Fibroblast of lung (primary cell): ENCODE measurements around the gene RBM38. TPM values are rescaled to one million over a fixed set of nuclear protein-coding genes. Genes with fewer than 3 reads are reported as not detected.

Experiments
- DNase-seq, 2 donors: peaks; one replicate each; pipeline versions ENCODE4 v3.0.0 to v3.0.0-alpha.2; 2010; ENCODE audit warnings: low read depth in 2 of 2
- H2AFZ ChIP-seq: 2 replicates; pipeline ENCODE4 v1.5.1; 2012; ENCODE audit warnings: low read length, control low read depth, inconsistent platforms
- H3K27ac ChIP-seq: 2 replicates; pipeline ENCODE4 v1.5.1; 2011; ENCODE audit warnings: low read length, control low read depth; ENCODE audit not compliant: insufficient read depth
- H3K27me3 ChIP-seq: 2 replicates; pipeline ENCODE4 v1.5.1; 2011; ENCODE audit warnings: mild to moderate bottlenecking, low read length; ENCODE audit not compliant: control insufficient read depth, insufficient read depth
- H3K36me3 ChIP-seq: 2 replicates; pipeline ENCODE4 v1.5.1; 2011; ENCODE audit warnings: low read length; ENCODE audit not compliant: control insufficient read depth, insufficient read depth
- H3K4me1 ChIP-seq: 2 replicates; pipeline ENCODE4 v1.5.1; 2011; ENCODE audit warnings: low read length; ENCODE audit not compliant: control insufficient read depth, insufficient read depth; ENCODE audit errors: extremely low read depth
- H3K4me2 ChIP-seq: 2 replicates; pipeline ENCODE4 v1.5.1; 2011; ENCODE audit warnings: low read length, control low read depth; ENCODE audit not compliant: insufficient read depth; ENCODE audit errors: extremely low read depth
- H3K4me3 ChIP-seq, 4 experiments: fragments of 200-600 bp in 1 of 4; sonication (generic) in 1 of 4; replicated peaks in 1 of 4; 2 replicates each; pipeline ENCODE4 v1.5.1; 2011 to 2016; ENCODE audit warnings: low read length in 4 of 4, low read depth in 3 of 4, mild to moderate bottlenecking in 3 of 4, control low read depth in 2 of 4, inconsistent platforms in 1 of 4, mixed read lengths in 1 of 4; ENCODE audit not compliant: insufficient read depth in 1 of 4; ENCODE audit errors: control extremely low read depth in 1 of 4
- H3K79me2 ChIP-seq: 2 replicates; pipeline ENCODE4 v1.5.1; 2012; ENCODE audit warnings: mild to moderate bottlenecking, low read length, inconsistent platforms; ENCODE audit not compliant: control insufficient read depth, insufficient read depth
- H3K9ac ChIP-seq: 2 replicates; pipeline ENCODE4 v1.5.1; 2011; ENCODE audit warnings: mild to moderate bottlenecking, low read length, control low read depth; ENCODE audit not compliant: insufficient read depth
- H3K9me3 ChIP-seq: 2 replicates; pipeline ENCODE4 v1.5.1; 2012; ENCODE audit warnings: low read depth, low read length; ENCODE audit not compliant: control insufficient read depth, insufficient read depth
- H4K20me1 ChIP-seq: 2 replicates; pipeline ENCODE4 v1.5.1; 2011; ENCODE audit warnings: low read length; ENCODE audit not compliant: control insufficient read depth, insufficient read depth; ENCODE audit errors: extremely low read depth
- EZH2 ChIP-seq: IDR thresholded peaks from 2 replicates; pipeline ENCODE4 v1.5.1; 2012; ENCODE audit warnings: low read length, control low read depth, mild to moderate bottlenecking; ENCODE audit errors: missing control alignments
- polyA plus RNA-seq, 2 donors: library from polyadenylated mRNA; depleted of rRNA in 1 of 2; stranded (reverse) in 1 of 2; unstranded in 1 of 2; fragments of >200 nt; gene quantifications; 2 replicates each; pipeline ENCODE4 v1.2.1, GENCODE V29; 2011 to 2012; ENCODE audit warnings: missing spikeins in 1 of 2
- total RNA-seq: library from RNA; depleted of rRNA; stranded (reverse); fragments of >200 nt; gene quantifications from 2 replicates; pipeline ENCODE4 v1.2.1, GENCODE V29; 2014
- TF ChIP-seq, protein P1 (sequence below), 2 donors: IDR thresholded peaks in 1 of 2; conservative IDR thresholded peaks in 1 of 2; 1 replicate in 1 of 2; 2 replicates in 1 of 2; pipeline ENCODE4 v1.5.1; 2011 to 2012; ENCODE audit warnings: low read length in 2 of 2, control low read depth in 1 of 2, inconsistent platforms in 1 of 2, low read depth in 1 of 2, mild to moderate bottlenecking in 1 of 2

Gene RBM38
- total and polyA plus RNA-seq, 2 donors (not counting 1 experiment from before 2014, with no cell fraction given) = 3.9 to 7.9 TPM

DNA sequence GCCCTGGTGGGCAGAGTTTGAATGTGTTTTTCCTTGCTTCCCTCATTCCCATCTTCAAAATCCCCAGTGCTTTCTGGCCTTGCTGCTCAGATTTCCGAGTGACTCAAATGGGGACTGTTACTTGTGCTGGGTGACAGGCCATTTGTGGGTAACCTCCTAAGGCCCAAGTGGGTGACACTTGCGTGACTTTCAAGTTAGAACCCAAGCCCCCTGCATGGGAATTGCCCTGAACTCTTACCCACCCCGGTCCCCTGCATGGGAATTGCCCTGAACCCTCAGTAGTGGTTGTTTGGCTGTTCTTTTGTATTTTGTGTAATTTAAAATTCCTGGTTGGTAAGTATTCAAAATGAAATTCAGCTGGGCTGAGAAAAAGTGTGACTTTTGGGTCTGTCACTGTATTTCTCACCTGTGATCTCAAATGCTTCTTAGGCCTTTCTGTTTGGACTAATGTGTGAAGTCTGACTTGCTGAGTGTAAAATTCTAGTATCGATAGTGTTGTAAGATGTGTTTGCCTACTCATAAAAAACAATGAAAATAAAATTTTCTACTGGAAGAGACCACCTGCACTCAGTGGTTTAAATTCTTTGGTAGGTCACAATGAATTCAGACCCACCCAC is 12.4 kb upstream of the RBM38 start:
- DNase-seq = no peak
- H3K9me3 ChIP-seq = no peaks in the 10 kb centered on the region
- no peaks in the 10 kb centered on the region for H3K79me2 ChIP-seq
- no peak overlapping the region for H3K9ac ChIP-seq
- peaks cover 16% of the 10 kb centered on the region for H3K36me3 ChIP-seq
- H3K4me2 ChIP-seq = no peak overlapping the region
- no peak overlapping the region for H3K27ac ChIP-seq
- H2AFZ ChIP-seq = no peak overlapping the region
- no peaks in the 10 kb centered on the region for H4K20me1 ChIP-seq
- TF ChIP-seq EZH2 = no peak
- TF ChIP-seq, protein P1, sequence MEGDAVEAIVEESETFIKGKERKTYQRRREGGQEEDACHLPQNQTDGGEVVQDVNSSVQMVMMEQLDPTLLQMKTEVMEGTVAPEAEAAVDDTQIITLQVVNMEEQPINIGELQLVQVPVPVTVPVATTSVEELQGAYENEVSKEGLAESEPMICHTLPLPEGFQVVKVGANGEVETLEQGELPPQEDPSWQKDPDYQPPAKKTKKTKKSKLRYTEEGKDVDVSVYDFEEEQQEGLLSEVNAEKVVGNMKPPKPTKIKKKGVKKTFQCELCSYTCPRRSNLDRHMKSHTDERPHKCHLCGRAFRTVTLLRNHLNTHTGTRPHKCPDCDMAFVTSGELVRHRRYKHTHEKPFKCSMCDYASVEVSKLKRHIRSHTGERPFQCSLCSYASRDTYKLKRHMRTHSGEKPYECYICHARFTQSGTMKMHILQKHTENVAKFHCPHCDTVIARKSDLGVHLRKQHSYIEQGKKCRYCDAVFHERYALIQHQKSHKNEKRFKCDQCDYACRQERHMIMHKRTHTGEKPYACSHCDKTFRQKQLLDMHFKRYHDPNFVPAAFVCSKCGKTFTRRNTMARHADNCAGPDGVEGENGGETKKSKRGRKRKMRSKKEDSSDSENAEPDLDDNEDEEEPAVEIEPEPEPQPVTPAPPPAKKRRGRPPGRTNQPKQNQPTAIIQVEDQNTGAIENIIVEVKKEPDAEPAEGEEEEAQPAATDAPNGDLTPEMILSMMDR (conservative IDR thresholded peaks at IDR 0.05 in 1 of 2, IDR thresholded peaks at IDR 0.05 in 1 of 2; ENCODE audit: low read depth in 1 of 2, low read length in 2 of 2) = no peak
- H3K4me3 ChIP-seq = no peak overlapping the region
- H3K4me1 ChIP-seq = no peaks in the 10 kb centered on the region
- H3K27me3 ChIP-seq = no peaks in the 10 kb centered on the region

DNA sequence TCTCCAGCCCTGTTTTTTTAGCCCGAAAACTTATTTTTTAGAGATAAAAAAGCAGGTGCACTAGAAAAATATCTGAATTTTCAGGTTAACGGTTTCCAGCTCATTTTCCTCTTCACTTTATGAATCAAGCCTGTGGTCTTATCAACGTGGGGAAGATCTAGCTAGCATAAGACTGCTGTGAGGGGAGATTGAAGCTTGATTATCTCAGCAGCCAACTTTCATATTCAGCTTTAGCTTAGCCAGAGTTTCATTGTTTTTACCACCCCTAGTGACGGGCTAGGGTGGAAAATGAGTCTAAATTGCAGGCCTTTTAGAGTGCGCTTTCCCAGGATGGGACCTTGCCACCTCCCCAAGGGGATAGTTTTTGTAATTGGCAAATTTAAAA is 11.9 kb upstream of the RBM38 start:
- Histone ChIP-seq H3K4me2 (no peak overlapping the region), H3K27ac (no peak overlapping the region), H3K27me3 (no peaks in the 10 kb centered on the region), H3K79me2 (no peaks in the 10 kb centered on the region), H2AFZ (no peak overlapping the region), H4K20me1 (no peaks in the 10 kb centered on the region), H3K4me3 (no peak overlapping the region), H3K36me3 (peaks cover 16% of the 10 kb centered on the region), H3K9me3 (no peaks in the 10 kb centered on the region), H3K9ac (no peak overlapping the region), H3K4me1 (no peaks in the 10 kb centered on the region)
- DNase-seq = no peak
- TF ChIP-seq EZH2 = no peak
- TF ChIP-seq, protein P1 (conservative IDR thresholded peaks at IDR 0.05 in 1 of 2, IDR thresholded peaks at IDR 0.05 in 1 of 2; ENCODE audit: low read depth in 1 of 2, low read length in 2 of 2) = no peak

DNA sequence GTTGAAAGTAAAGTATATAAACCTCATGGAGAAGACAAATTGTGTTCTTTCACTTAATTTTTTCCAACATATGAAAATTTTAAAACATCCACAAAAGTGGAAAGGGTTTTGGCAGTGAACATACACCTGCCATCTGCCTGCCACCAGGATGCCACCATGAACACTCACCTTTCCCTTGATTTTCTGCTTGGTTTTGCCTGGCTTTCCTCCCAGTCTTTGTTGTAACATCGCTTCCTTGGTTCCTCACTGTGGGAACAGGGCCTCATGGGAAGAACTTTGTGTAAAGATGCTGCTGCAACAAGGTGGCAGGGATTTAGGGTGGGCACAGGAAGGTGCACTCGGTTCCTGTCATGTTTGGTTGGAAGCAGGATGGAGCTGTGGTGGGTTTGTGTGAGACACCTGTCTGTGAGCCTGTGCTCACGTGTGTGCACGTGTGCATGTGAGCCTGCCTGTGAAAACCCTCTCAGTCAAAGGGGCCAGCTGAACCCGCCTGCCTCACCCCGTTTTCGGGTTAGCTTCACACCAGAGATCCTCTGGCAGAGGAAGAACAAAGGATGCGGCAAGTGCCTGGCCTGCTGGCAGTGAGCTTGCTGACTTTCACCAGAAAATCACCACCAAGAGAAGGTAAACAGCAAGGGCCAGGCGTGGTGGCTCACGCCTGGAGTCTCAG is 11.0 kb upstream of the RBM38 start:
- Histone ChIP-seq H3K4me3 (no peak overlapping the region), H3K4me1 (no peaks in the 10 kb centered on the region), H3K4me2 (no peak overlapping the region), H3K27me3 (no peaks in the 10 kb centered on the region), H4K20me1 (no peaks in the 10 kb centered on the region), H3K27ac (no peak overlapping the region), H3K79me2 (no peaks in the 10 kb centered on the region), H3K9ac (no peak overlapping the region), H3K36me3 (peaks cover 12% of the 10 kb centered on the region), H3K9me3 (no peaks in the 10 kb centered on the region), H2AFZ (no peak overlapping the region)
- no peak for DNase-seq
- TF ChIP-seq, protein P1 (conservative IDR thresholded peaks at IDR 0.05 in 1 of 2, IDR thresholded peaks at IDR 0.05 in 1 of 2; ENCODE audit: low read depth in 1 of 2, low read length in 2 of 2) = no peak
- TF ChIP-seq EZH2 = no peak
